CD14-positive monocyte (primary cell): ENCODE results near the gene RRM1. TPM values are rescaled to one million over a fixed set of nuclear protein-coding genes. Genes with fewer than 3 reads are reported as not detected.

Experiments
- DNase-seq, 3 donors: peaks; one replicate each; pipeline ENCODE4 v3.0.0-alpha.2; 2011 to 2022
- H2AFZ ChIP-seq: 2 replicates; pipeline ENCODE4 v1.6.0; 2012; ENCODE audit warnings: mild to moderate bottlenecking, low read depth, low read length, inconsistent platforms; ENCODE audit not compliant: insufficient read depth, poor library complexity, severe bottlenecking
- H3K27ac ChIP-seq, 2 donors: 1 replicate in 1 of 2; 2 replicates in 1 of 2; pipeline ENCODE4 v1.5.1; 2012 to 2013; ENCODE audit warnings: low read length in 2 of 2, control low read depth in 1 of 2, inconsistent platforms in 1 of 2, low read depth in 1 of 2, mild to moderate bottlenecking in 1 of 2
- H3K27me3 ChIP-seq, 2 donors: one replicate each; pipeline versions ENCODE4 v1.6.0 to v1.6.1; 2011 to 2013; ENCODE audit warnings: low read length in 2 of 2; ENCODE audit not compliant: control insufficient read depth in 2 of 2, insufficient read depth in 2 of 2
- H3K36me3 ChIP-seq, 2 donors: replicated peaks in 1 of 2; 1 replicate in 1 of 2; 2 replicates in 1 of 2; pipeline versions ENCODE4 v1.5.1 to v1.6.1; 2012 to 2013; ENCODE audit warnings: low read length in 2 of 2, control low read depth in 1 of 2, inconsistent platforms in 1 of 2, mild to moderate bottlenecking in 1 of 2; ENCODE audit not compliant: insufficient read depth in 2 of 2, control insufficient read depth in 1 of 2
- H3K4me1 ChIP-seq, 2 donors: 1 replicate in 1 of 2; 2 replicates in 1 of 2; pipeline versions ENCODE4 v1.5.1 to v1.6.1; 2012 to 2013; ENCODE audit warnings: low read length in 2 of 2, control low read depth in 1 of 2, inconsistent platforms in 1 of 2, mild to moderate bottlenecking in 1 of 2, moderate library complexity in 1 of 2; ENCODE audit not compliant: insufficient read depth in 2 of 2, control insufficient read depth in 1 of 2
- H3K4me2 ChIP-seq: replicated peaks from 2 replicates; pipeline ENCODE3; 2012; ENCODE audit warnings: low read length, moderate library complexity, mild to moderate bottlenecking; ENCODE audit not compliant: poor library complexity, severe bottlenecking; ENCODE audit errors: extremely low read depth
- H3K4me3 ChIP-seq, 3 experiments: fragments of 200-600 bp in 1 of 3; sonication (generic) in 1 of 3; replicated peaks in 1 of 3; 1 replicate in 2 of 3; 2 replicates in 1 of 3; pipeline ENCODE4 v1.5.1; 2011 to 2013; ENCODE audit warnings: low read length in 3 of 3, mild to moderate bottlenecking in 3 of 3, control low read depth in 2 of 3, low read depth in 2 of 3, inconsistent platforms in 1 of 3, moderate library complexity in 1 of 3
- H3K79me2 ChIP-seq: 2 replicates; pipeline ENCODE4 v1.6.0; 2012; ENCODE audit warnings: mild to moderate bottlenecking, control low read depth, inconsistent platforms, low read length, moderate library complexity; ENCODE audit not compliant: insufficient read depth
- H3K9ac ChIP-seq: 2 replicates; pipeline ENCODE4 v1.6.0; 2017; ENCODE audit warnings: low read length, mild to moderate bottlenecking; ENCODE audit not compliant: insufficient read depth, poor library complexity, severe bottlenecking
- H3K9me3 ChIP-seq, 2 donors: replicated peaks in 1 of 2; 1 replicate in 1 of 2; 2 replicates in 1 of 2; pipeline versions ENCODE4 v1.5.1 to v1.6.1; 2012 to 2013; ENCODE audit warnings: low read length in 2 of 2, control low read depth in 1 of 2; ENCODE audit not compliant: control insufficient read depth in 1 of 2, insufficient read depth in 1 of 2
- H4K20me1 ChIP-seq: 2 replicates; pipeline ENCODE4 v1.6.0; 2012; ENCODE audit warnings: mild to moderate bottlenecking, low read length, control low read depth, moderate library complexity; ENCODE audit not compliant: insufficient read depth
- H3K27ac Mint-ChIP-seq, 7 donors: one replicate each; pipeline ENCODE4 v1.8.0; 2020; ENCODE audit warnings: mild to moderate bottlenecking in 7 of 7, mixed read lengths in 7 of 7, moderate library complexity in 6 of 7, inconsistent platforms in 2 of 7
- H3K27me3 Mint-ChIP-seq, 3 donors: one replicate each; pipeline ENCODE4 v1.8.0; 2021 to 2022; ENCODE audit warnings: low read depth in 3 of 3, mild to moderate bottlenecking in 3 of 3, mixed read lengths in 3 of 3, moderate library complexity in 3 of 3, inconsistent platforms in 1 of 3
- H3K36me3 Mint-ChIP-seq, 2 donors: one replicate each; pipeline ENCODE4 v1.8.0; 2020; ENCODE audit warnings: mixed read lengths in 2 of 2, inconsistent platforms in 1 of 2, mild to moderate bottlenecking in 1 of 2
- H3K4me1 Mint-ChIP-seq: one replicate; pipeline ENCODE4 v1.8.0; 2020; ENCODE audit warnings: mild to moderate bottlenecking, mixed read lengths
- H3K4me3 Mint-ChIP-seq, 2 donors: one replicate each; pipeline ENCODE4 v1.8.0; 2020; ENCODE audit warnings: mild to moderate bottlenecking in 2 of 2, mixed read lengths in 2 of 2, moderate library complexity in 1 of 2
- H3K9me3 Mint-ChIP-seq, 7 donors: one replicate each; pipeline ENCODE4 v1.8.0; 2020 to 2022; ENCODE audit warnings: mixed read lengths in 7 of 7, mild to moderate bottlenecking in 6 of 7, moderate library complexity in 6 of 7, inconsistent platforms in 2 of 7
- CTCF ChIP-seq: fragments of 200-600 bp; IDR thresholded peaks from one replicate; pipeline ENCODE4 v1.8.0; 2022; ENCODE audit warnings: antibody characterized with exemption, mild to moderate bottlenecking
- whole genome bisulfite sequencing: methylation state at CpG from one replicate; pipeline ENCODE4 v1.1.5; 2013; ENCODE audit warnings: missing lambda C conversion rate; ENCODE audit not compliant: insufficient coverage; 5-methylcytosine and 5-hydroxymethylcytosine counted together
- intact Hi-C, 2 donors: fragments of 100-400 bp; cut with micrococcal nuclease; formaldehyde crosslinking; loops; one replicate each; pipeline versions ENCODE4 v1.15.0 to v1.15.1; 2023
- polyA plus RNA-seq, 3 donors: library from polyadenylated mRNA; depleted of rRNA in 1 of 3; unstranded in 2 of 3; stranded (reverse) in 1 of 3; fragments of 300-500 nt in 2 of 3; fragments of >200 nt in 1 of 3; fragmentation: Illumina TruSeq in 2 of 3; gene quantifications; 1 replicate in 2 of 3; 2 replicates in 1 of 3; pipeline ENCODE4 v1.2.3, GENCODE V29; 2012 to 2021

RRM1 gene
- polyA plus RNA-seq, 3 donors = 5.4 to 16.1 (median 11.5) TPM

GRCh38 chr11:4090258-4090657, 4.3 kb upstream of the RRM1 start:
- WGBS = no CpG with 5 or more reads among the region's 2 CpGs
- H3K4me3 ChIP-seq = no peak overlapping the region
- no peak overlapping the region for H2AFZ ChIP-seq
- Mint-ChIP-seq H3K36me3 (peaks cover 52 to 59% of the 10 kb centered on the region in 2 donors), H3K4me3 (no peak overlapping the region), H3K9me3 (no peaks in the 10 kb centered on the region), H3K27me3 (peaks cover 0 to 1% (median 0%) of the 10 kb centered on the region in 3 donors), H3K27ac (peak overlapping the region in 3 of 7 donors; percentile 29 to 64 (median 38)), H3K4me1 (peaks cover 31% of the 10 kb centered on the region)
- H3K27me3 ChIP-seq = no peaks in the 10 kb centered on the region
- peaks cover 53 to 65% of the 10 kb centered on the region in 2 donors for H3K36me3 ChIP-seq
- peaks cover 8% of the 10 kb centered on the region for H4K20me1 ChIP-seq
- DNase-seq = no peak
- H3K4me2 ChIP-seq = no peak overlapping the region
- H3K9me3 ChIP-seq = no peaks in the 10 kb centered on the region
- H3K27ac ChIP-seq = peak overlapping the region in 1 of 2 donors; percentile 7
- intact Hi-C loops = no loop called here
- H3K9ac ChIP-seq = no peak overlapping the region
- no peak for TF ChIP-seq CTCF
- peaks cover 12% of the 10 kb centered on the region for H3K79me2 ChIP-seq
- H3K4me1 ChIP-seq = peaks cover 17 to 29% of the 10 kb centered on the region in 2 donors

GRCh38 chr11:4092026-4092425, 2.6 kb upstream of the RRM1 start:
- H2AFZ ChIP-seq = no peak overlapping the region
- peak overlapping the region in 1 of 2 donors; percentile 40 for H3K27ac ChIP-seq
- DNase-seq = no peak
- no peak for TF ChIP-seq CTCF
- Mint-ChIP-seq H3K9me3 (no peaks in the 10 kb centered on the region), H3K36me3 (peaks cover 41 to 49% of the 10 kb centered on the region in 2 donors), H3K27me3 (peaks cover 0 to 1% (median 0%) of the 10 kb centered on the region in 3 donors), H3K4me3 (peak overlapping the region in 1 of 2 donors; percentile 21), H3K27ac (peak overlapping the region; percentile 20 to 77 (median 68)), H3K4me1 (peaks cover 38% of the 10 kb centered on the region)
- no peaks in the 10 kb centered on the region for H3K9me3 ChIP-seq
- peaks cover 29% of the 10 kb centered on the region for H3K79me2 ChIP-seq
- no CpG with 5 or more reads among the region's 2 CpGs for WGBS
- no peak overlapping the region for H3K4me3 ChIP-seq
- peaks cover 43 to 52% of the 10 kb centered on the region in 2 donors for H3K36me3 ChIP-seq
- H3K4me2 ChIP-seq = no peak overlapping the region
- no peaks in the 10 kb centered on the region for H4K20me1 ChIP-seq
- no peak overlapping the region for H3K9ac ChIP-seq
- H3K27me3 ChIP-seq = no peaks in the 10 kb centered on the region
- intact Hi-C loops = no loop called here
- peaks cover 24 to 34% of the 10 kb centered on the region in 2 donors for H3K4me1 ChIP-seq
